CD4-positive, alpha-beta T cell (primary cell): ENCODE measurements around the gene FEM1C. TPM values are rescaled to one million over a fixed set of nuclear protein-coding genes. Genes with fewer than 3 reads are reported as not detected.

Experiments used
- ATAC-seq: fragments of 200-7000 bp; cut with Tn5 transposase; one replicate; pipeline ENCODE4 v1.10.0; 2022; ENCODE audit warnings: mild to moderate bottlenecking; ENCODE audit not compliant: poor library complexity
- CTCF ChIA-PET: fragments of 350-600 bp; sonication (Branson Sonifier 250); formaldehyde crosslinking; loops from one replicate; lab custom pipeline; 2021; ENCODE audit warnings: antibody characterized with exemption, inconsistent platforms; lab: Charles Lee
- POLR2A ChIA-PET: fragments of 350-600 bp; sonication (Branson Sonifier 250); formaldehyde crosslinking; loops from one replicate; lab custom pipeline; 2021; ENCODE audit warnings: antibody characterized with exemption, inconsistent platforms; lab: Charles Lee
- DNase-seq, 14 experiments: peaks; one replicate each; pipeline ENCODE4 v3.0.0-alpha.2; 2013 to 2020; ENCODE audit warnings: mixed read lengths in 2 of 14
- H3K27ac ChIP-seq, 2 donors: one replicate each; pipeline versions ENCODE4 v1.5.1 to v1.7.0; 2013; ENCODE audit warnings: low read length in 2 of 2, low read depth in 1 of 2, mild to moderate bottlenecking in 1 of 2
- H3K27me3 ChIP-seq, 2 experiments: 1 replicate in 1 of 2; 2 replicates in 1 of 2; pipeline versions ENCODE4 v1.6.1 to v1.7.0; 2013; ENCODE audit warnings: low read length in 2 of 2, control low read depth in 1 of 2, mild to moderate bottlenecking in 1 of 2, moderate library complexity in 1 of 2; ENCODE audit not compliant: insufficient read depth in 2 of 2, control insufficient read depth in 1 of 2
- H3K36me3 ChIP-seq: one replicate; pipeline ENCODE4 v1.6.1; 2013; ENCODE audit warnings: low read length, control low read depth; ENCODE audit not compliant: insufficient read depth
- H3K4me1 ChIP-seq: one replicate; pipeline ENCODE4 v1.6.1; 2013; ENCODE audit warnings: low read length, control low read depth; ENCODE audit not compliant: insufficient read depth
- H3K4me3 ChIP-seq: one replicate; pipeline ENCODE4 v1.5.1; 2013; ENCODE audit warnings: mild to moderate bottlenecking, low read length, moderate library complexity
- H3K9me3 ChIP-seq, 2 experiments: 1 replicate in 1 of 2; 2 replicates in 1 of 2; pipeline versions ENCODE4 v1.6.1 to v1.7.0; 2013; ENCODE audit warnings: low read length in 2 of 2, mild to moderate bottlenecking in 2 of 2, control low read depth in 1 of 2, moderate library complexity in 1 of 2; ENCODE audit not compliant: control insufficient read depth in 1 of 2, insufficient read depth in 1 of 2
- H3K27ac Mint-ChIP-seq: one replicate; pipeline ENCODE4 v1.8.0; 2020; ENCODE audit warnings: mixed read lengths
- H3K27me3 Mint-ChIP-seq: one replicate; pipeline ENCODE4 v1.8.0; 2021; ENCODE audit warnings: mixed read lengths
- H3K36me3 Mint-ChIP-seq: one replicate; pipeline ENCODE4 v1.8.0; 2021; ENCODE audit warnings: low read depth, mixed read lengths
- H3K4me1 Mint-ChIP-seq: one replicate; pipeline ENCODE4 v1.8.0; 2021; ENCODE audit warnings: low read depth, mixed read lengths
- H3K4me3 Mint-ChIP-seq: one replicate; pipeline ENCODE4 v1.8.0; 2020; ENCODE audit warnings: mild to moderate bottlenecking, mixed read lengths
- H3K9me3 Mint-ChIP-seq: one replicate; pipeline ENCODE4 v1.8.0; 2020; ENCODE audit warnings: mixed read lengths
- CTCF ChIP-seq: fragments of 200-600 bp; IDR thresholded peaks from one replicate; pipeline ENCODE4 v1.8.0; 2022; ENCODE audit warnings: antibody characterized with exemption, mild to moderate bottlenecking
- intact Hi-C, 2 experiments: fragments of 100-400 bp; cut with DNase I in 1 of 2; cut with micrococcal nuclease in 1 of 2; formaldehyde crosslinking; loops; one replicate each; pipeline versions ENCODE4 v1.15.1 to v1.9.0; 2023 to 2025; cut with DNase I, micrococcal nuclease
- total RNA-seq, 174 experiments: library from RNA in 2 of 174; stranded (reverse) in 2 of 174; gene quantifications; one replicate each; pipeline ENCODE4 v1.2.3 and lab custom pipeline; 2021 to 2026

The FEM1C gene
- total RNA-seq, 2 experiments from 2014 or later, result 43.3 to 44.2 TPM

GRCh38 chr5:115490596-115490995 is 54.0 kb downstream of the FEM1C start:
- Histone ChIP-seq H3K9me3 (no peaks in the 10 kb centered on the region), H3K27ac (no peak overlapping the region), H3K36me3 (no peaks in the 10 kb centered on the region), H3K27me3 (peaks cover 0 to 14% of the 10 kb centered on the region in 2 experiments), H3K4me1 (no peaks in the 10 kb centered on the region), H3K4me3 (no peak overlapping the region)
- no peak for DNase-seq
- no peak overlapping the region for H3K27ac Mint-ChIP-seq
- intact Hi-C loops, result no loop called here
- no peak overlapping the region for H3K4me3 Mint-ChIP-seq
- CTCF ChIA-PET, result no interaction called here
- H3K27me3 Mint-ChIP-seq, result peaks cover 28% of the 10 kb centered on the region
- no peak for ATAC-seq
- TF ChIP-seq CTCF, result no peak
- H3K9me3 Mint-ChIP-seq, result no peaks in the 10 kb centered on the region
- H3K4me1 Mint-ChIP-seq, result no peaks in the 10 kb centered on the region
- POLR2A ChIA-PET, result no interaction called here
- no peaks in the 10 kb centered on the region for H3K36me3 Mint-ChIP-seq

DNA sequence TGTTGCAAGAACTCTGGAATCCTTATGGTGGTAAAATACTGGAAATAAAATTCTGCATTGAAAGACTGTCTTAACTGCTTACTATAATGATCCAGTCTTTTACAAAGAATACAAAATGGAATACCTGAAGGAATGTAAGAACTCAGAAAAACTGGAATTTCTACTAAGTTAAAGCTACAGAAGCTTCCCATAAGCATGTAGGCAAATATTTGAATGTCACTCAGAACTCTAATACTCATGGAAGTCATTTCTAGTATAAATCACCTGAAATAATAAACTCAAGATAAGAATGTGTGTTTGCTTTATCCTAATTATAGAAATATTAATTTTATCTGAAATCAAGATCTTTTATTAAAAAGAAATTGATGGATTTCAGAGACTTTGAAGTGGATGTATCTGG is 54.8 kb downstream of the FEM1C start:
- no peaks in the 10 kb centered on the region for H3K36me3 Mint-ChIP-seq
- H3K9me3 ChIP-seq, result no peaks in the 10 kb centered on the region
- ChIA-PET CTCF (no interaction called here), POLR2A (no interaction called here)
- no peak for ATAC-seq
- H3K4me3 ChIP-seq, result no peak overlapping the region
- no peaks in the 10 kb centered on the region for H3K4me1 ChIP-seq
- no peak for DNase-seq
- peaks cover 21% of the 10 kb centered on the region for H3K27me3 Mint-ChIP-seq
- H3K4me1 Mint-ChIP-seq, result no peaks in the 10 kb centered on the region
- intact Hi-C loops, result no loop called here
- peaks cover 0 to 14% of the 10 kb centered on the region in 2 experiments for H3K27me3 ChIP-seq
- no peaks in the 10 kb centered on the region for H3K9me3 Mint-ChIP-seq
- TF ChIP-seq CTCF, result no peak
- H3K36me3 ChIP-seq, result no peaks in the 10 kb centered on the region
- no peak overlapping the region for H3K27ac ChIP-seq
- no peak overlapping the region for H3K4me3 Mint-ChIP-seq
- H3K27ac Mint-ChIP-seq, result no peak overlapping the region

DNA sequence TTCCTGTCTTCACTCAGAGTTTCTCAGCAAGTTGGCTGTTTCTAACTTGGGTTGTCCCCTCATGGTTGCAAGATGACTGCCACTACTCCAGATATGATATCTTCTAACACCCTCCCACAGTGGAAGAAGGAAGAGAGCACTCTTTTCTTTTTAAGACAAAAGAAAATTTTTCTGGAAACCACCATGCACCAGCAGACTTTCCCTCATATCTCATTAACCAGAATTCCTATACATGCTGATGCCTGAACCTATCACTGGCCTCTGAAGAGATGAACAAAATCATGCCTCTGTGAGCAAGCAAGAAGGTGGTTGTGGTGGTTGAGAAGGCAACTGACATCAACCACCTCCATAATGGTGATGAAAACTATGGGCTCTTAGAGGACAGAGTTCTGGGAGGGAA is 56.8 kb downstream of the FEM1C start:
- no peak for TF ChIP-seq CTCF
- intact Hi-C loops, result no loop called here
- H3K4me3 ChIP-seq, result no peak overlapping the region
- ATAC-seq, result no peak
- Mint-ChIP-seq H3K36me3 (no peaks in the 10 kb centered on the region), H3K4me3 (no peak overlapping the region), H3K9me3 (no peaks in the 10 kb centered on the region), H3K4me1 (no peaks in the 10 kb centered on the region), H3K27ac (no peak overlapping the region), H3K27me3 (peaks cover 9% of the 10 kb centered on the region)
- H3K27ac ChIP-seq, result no peak overlapping the region
- POLR2A ChIA-PET, result no interaction called here
- DNase-seq, result no peak
- CTCF ChIA-PET, result no interaction called here
- no peaks in the 10 kb centered on the region for H3K36me3 ChIP-seq
- H3K27me3 ChIP-seq, result peaks cover 0 to 6% of the 10 kb centered on the region in 2 experiments
- H3K9me3 ChIP-seq, result no peaks in the 10 kb centered on the region
- H3K4me1 ChIP-seq, result no peaks in the 10 kb centered on the region
